NCI-H128 (cell line): ENCODE results near the gene CEP63.

Source experiments
- DNase-seq: peaks from one replicate; lab custom pipeline; 2025; ENCODE audit not compliant: unreplicated experiment; lab: John Stamatoyannopoulos, UW

CEP63 gene

GRCh38 chr3:134606033-134607025, 120.5 kb downstream of the CEP63 start:
- DNase-seq = no peak

GRCh38 chr3:134607054-134608022, 121.5 kb downstream of the CEP63 start:
- no peak for DNase-seq

- DNase-seq = no peak
Observed at GRCh38 chr3:134608023-134608770, 122.3 kb downstream of the CEP63 start.

GRCh38 chr3:134608771-134609435, 123.0 kb downstream of the CEP63 start:
- DNase-seq = no peak

- DNase-seq = no peak
Observed at GRCh38 chr3:134609821-134610431, 124.1 kb downstream of the CEP63 start.

- DNase-seq = no peak
Observed at GRCh38 chr3:134610432-134611385, 124.9 kb downstream of the CEP63 start.

GRCh38 chr3:134611516-134611915, 125.7 kb downstream of the CEP63 start:
- DNase-seq = no peak

- DNase-seq = no peak
Observed at GRCh38 chr3:134613006-134613520, 127.2 kb downstream of the CEP63 start.

- no peak for DNase-seq
Observed at GRCh38 chr3:134614955-134615354, 129.1 kb downstream of the CEP63 start.

- DNase-seq = no peak
Observed at GRCh38 chr3:134615743-134616142, 129.9 kb downstream of the CEP63 start.

- no peak for DNase-seq
Observed at GRCh38 chr3:134617608-134618477, 132.0 kb downstream of the CEP63 start.

GRCh38 chr3:134618478-134619300, 132.8 kb downstream of the CEP63 start:
- no peak for DNase-seq

- no peak for DNase-seq
Observed at GRCh38 chr3:134619301-134619615, 133.4 kb downstream of the CEP63 start.

GRCh38 chr3:134619884-134620445, 134.1 kb downstream of the CEP63 start:
- DNase-seq = no peak

GRCh38 chr3:134620476-134621115, 134.7 kb downstream of the CEP63 start:
- DNase-seq = no peak

GRCh38 chr3:134621854-134622253, 136.0 kb downstream of the CEP63 start:
- DNase-seq = no peak
